Endothelial cell of umbilical vein (primary cell): ENCODE results near the gene UBE2K. TPM values are rescaled to one million over a fixed set of nuclear protein-coding genes. Genes with fewer than 3 reads are reported as not detected.

ENCODE experiments used
- BruUV-seq: library from RNA; stranded (reverse); fragments of 400-500 nt; replicated peaks from 2 replicates; lab custom pipeline; 2021; lab: Mats Ljungman, UMichigan
- CTCF ChIA-PET: fragments of 300-600, 350-600 bp; sonication (Branson Sonifier 250); formaldehyde crosslinking; loops from one replicate; lab custom pipeline; 2021; ENCODE audit warnings: antibody characterized with exemption, inconsistent platforms; lab: Charles Lee
- POLR2A ChIA-PET: fragments of 300-600, 350-600 bp; sonication (Branson Sonifier 250); formaldehyde crosslinking; loops from one replicate; lab custom pipeline; 2021; ENCODE audit warnings: antibody characterized with exemption, inconsistent platforms; lab: Charles Lee
- DNase-seq: peaks from one replicate; pipeline ENCODE4 v3.0.0-alpha.2; 2011; ENCODE audit warnings: low read depth, low spot score
- FAIRE-seq: peaks from 2 replicates; lab custom pipeline; 2011; peaks lifted over from hg19 to GRCh38; lab: Jason Lieb, UNC
- H2AFZ ChIP-seq: 2 replicates; pipeline ENCODE4 v1.6.0; 2012; ENCODE audit warnings: low read depth, low read length, control low read depth, inconsistent platforms
- H3K27ac ChIP-seq: 2 replicates; pipeline ENCODE4 v1.5.1; 2011; ENCODE audit warnings: low read depth, mild to moderate bottlenecking, control low read depth, low read length, moderate library complexity; ENCODE audit not compliant: insufficient read depth
- H3K27me3 ChIP-seq, 2 experiments: 2 replicates each; pipeline versions ENCODE4 v1.6.0 to v1.6.1; 2011; ENCODE audit warnings: low read length in 2 of 2, mixed read lengths in 1 of 2; ENCODE audit not compliant: control insufficient read depth in 2 of 2, insufficient read depth in 2 of 2
- H3K36me3 ChIP-seq, 2 experiments: 2 replicates in 1 of 2; 3 replicates in 1 of 2; pipeline ENCODE4 v1.5.1; 2011; ENCODE audit warnings: low read length in 2 of 2, mild to moderate bottlenecking in 1 of 2, moderate library complexity in 1 of 2; ENCODE audit not compliant: control insufficient read depth in 2 of 2, insufficient read depth in 2 of 2; ENCODE audit errors: extremely low read depth in 1 of 2
- H3K4me1 ChIP-seq: 3 replicates; pipeline ENCODE4 v1.5.1; 2011; ENCODE audit warnings: mild to moderate bottlenecking, low read length; ENCODE audit not compliant: control insufficient read depth, insufficient read depth; ENCODE audit errors: extremely low read depth
- H3K4me2 ChIP-seq: 2 replicates; pipeline ENCODE4 v1.6.1; 2011; ENCODE audit warnings: low read length, control low read depth, mixed read lengths; ENCODE audit not compliant: insufficient read depth
- H3K4me3 ChIP-seq, 3 experiments: fragments of 200-600 bp in 1 of 3; sonication (generic), shearing (Covaris generic) in 1 of 3; replicated peaks in 1 of 3; 2 replicates each; pipeline ENCODE4 v1.5.1; 2011 to 2016; ENCODE audit warnings: control low read depth in 3 of 3, low read length in 3 of 3, mild to moderate bottlenecking in 2 of 3, inconsistent platforms in 1 of 3, low read depth in 1 of 3, moderate library complexity in 1 of 3; ENCODE audit not compliant: insufficient read depth in 1 of 3
- H3K79me2 ChIP-seq: 2 replicates; pipeline ENCODE4 v1.6.0; 2012; ENCODE audit warnings: low read length, inconsistent platforms; ENCODE audit not compliant: control insufficient read depth, insufficient read depth
- H3K9ac ChIP-seq: replicated peaks from 2 replicates; pipeline ENCODE3; 2011; ENCODE audit warnings: low read length, control low read depth; ENCODE audit not compliant: insufficient read depth; ENCODE audit errors: extremely low read depth
- H3K9me1 ChIP-seq: replicated peaks from 3 replicates; pipeline ENCODE4 v1.6.0; 2011; ENCODE audit warnings: mild to moderate bottlenecking, low read length; ENCODE audit not compliant: control insufficient read depth, insufficient read depth; ENCODE audit errors: extremely low read depth
- H3K9me3 ChIP-seq: replicated peaks from 2 replicates; pipeline ENCODE4 v1.5.1; 2012; ENCODE audit warnings: low read length, inconsistent platforms; ENCODE audit not compliant: control insufficient read depth, insufficient read depth
- H4K20me1 ChIP-seq: replicated peaks from 2 replicates; pipeline ENCODE3; 2011; ENCODE audit warnings: mild to moderate bottlenecking, low read length; ENCODE audit not compliant: control insufficient read depth, insufficient read depth; ENCODE audit errors: extremely low read depth
- EZH2 ChIP-seq: IDR thresholded peaks from 2 replicates; pipeline ENCODE4 v1.6.1; 2012; ENCODE audit warnings: borderline replicate concordance, low read depth, mild to moderate bottlenecking, moderate library complexity, low read length, inconsistent platforms; ENCODE audit not compliant: severe bottlenecking
- FOS ChIP-seq: IDR thresholded peaks from 2 replicates; pipeline ENCODE4 v1.6.1; 2011; ENCODE audit warnings: mild to moderate bottlenecking, low read length, moderate library complexity, borderline replicate concordance; ENCODE audit not compliant: insufficient read depth
- GATA2 ChIP-seq: IDR thresholded peaks from 2 replicates; pipeline ENCODE4 v1.7.0; 2011; ENCODE audit warnings: low read depth, mild to moderate bottlenecking, moderate library complexity, mixed read lengths, low read length; ENCODE audit not compliant: insufficient read length, insufficient read depth
- JUN ChIP-seq: IDR thresholded peaks from 2 replicates; pipeline ENCODE4 v1.6.1; 2011; ENCODE audit warnings: borderline replicate concordance, low read depth; ENCODE audit not compliant: insufficient read length, insufficient read depth
- MYC ChIP-seq: IDR thresholded peaks from one replicate; pipeline ENCODE4 v1.6.1; 2011; ENCODE audit warnings: mild to moderate bottlenecking, low read depth, low read length
- POLR2A ChIP-seq: IDR thresholded peaks from 2 replicates; pipeline ENCODE4 v1.6.1; 2012; ENCODE audit warnings: low read depth, mild to moderate bottlenecking, control low read depth, low read length
- POLR2AphosphoS5 ChIP-seq: IDR thresholded peaks from 2 replicates; pipeline ENCODE4 v1.6.1; 2012; ENCODE audit warnings: low read depth, mild to moderate bottlenecking, control low read depth, low read length, moderate library complexity; ENCODE audit not compliant: insufficient read depth
- dilution Hi-C: fragments of 300-500 bp; cut with MboI; formaldehyde crosslinking; loops from one replicate; pipeline ENCODE4 v1.15.0; 2019; ENCODE audit warnings: low sequenced_read_pairs; ENCODE audit not compliant: extremely low pct_ligation_motif_present
- intact Hi-C: fragments of 100-400 bp; cut with micrococcal nuclease; formaldehyde crosslinking; loops from one replicate; pipeline ENCODE4 v1.10.0; 2022
- polyA plus RNA-seq, 4 experiments: library from polyadenylated mRNA; depleted of rRNA in 3 of 4; stranded (reverse) in 3 of 4; unstranded in 1 of 4; fragments of >200 nt; gene quantifications; 2 replicates each; pipeline versions ENCODE4 v1.2.1 to v1.2.3, GENCODE V29; 2011 to 2012; ENCODE audit warnings: missing spikeins in 1 of 4
- total RNA-seq: library from RNA; stranded (reverse); gene quantifications from 2 replicates; pipeline ENCODE4 v1.2.3, GENCODE V29; 2021
- TF ChIP-seq, protein P1 (sequence below): IDR thresholded peaks from 2 replicates; pipeline ENCODE4 v1.6.1; 2011; ENCODE audit not compliant: insufficient read depth, insufficient read length
- TF ChIP-seq, protein P2 (sequence below), 2 donors: IDR thresholded peaks; 1 replicate in 1 of 2; 2 replicates in 1 of 2; pipeline ENCODE4 v1.5.1; 2011; ENCODE audit warnings: low read length in 2 of 2, mild to moderate bottlenecking in 2 of 2, moderate library complexity in 2 of 2, control low read depth in 1 of 2, inconsistent platforms in 1 of 2, low read depth in 1 of 2; ENCODE audit not compliant: insufficient read depth in 1 of 2; ENCODE audit errors: extremely low read depth in 1 of 2

UBE2K gene
- total and polyA plus RNA-seq, 2 donors (not counting 3 experiments of a cell fraction or from before 2014, with no cell fraction given) = 32.5 to 97.8 TPM

DNA sequence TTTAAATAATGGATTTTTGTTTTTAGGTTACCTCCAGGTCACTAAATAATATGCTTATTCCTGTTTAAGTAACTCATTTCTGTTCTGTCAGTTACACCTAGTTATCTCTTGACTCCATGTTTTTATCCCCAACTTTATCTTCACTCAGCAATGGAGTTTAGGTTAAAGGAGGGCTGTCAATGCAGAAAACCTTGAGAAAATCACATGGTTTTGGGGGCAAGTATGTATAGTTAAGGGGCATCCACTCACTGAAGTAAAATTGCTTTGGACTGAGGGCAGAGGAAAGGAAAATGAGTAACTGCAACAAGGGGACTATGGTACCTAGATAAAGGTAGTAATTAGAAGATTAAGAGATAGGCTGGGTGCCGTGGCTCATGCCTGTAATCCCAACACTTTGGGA is 87.1 kb downstream of the UBE2K start:
- FAIRE-seq = no peak
- no peaks in the 10 kb centered on the region for H3K4me1 ChIP-seq
- POLR2A ChIA-PET = no interaction called here

More for the DNA sequence above, 87.1 kb downstream of the UBE2K start:
- TF ChIP-seq GATA2 (no peak), POLR2A (no peak), JUN (no peak), MYC (no peak), POLR2AphosphoS5 (no peak), EZH2 (no peak), FOS (no peak)
- TF ChIP-seq, protein P1, sequence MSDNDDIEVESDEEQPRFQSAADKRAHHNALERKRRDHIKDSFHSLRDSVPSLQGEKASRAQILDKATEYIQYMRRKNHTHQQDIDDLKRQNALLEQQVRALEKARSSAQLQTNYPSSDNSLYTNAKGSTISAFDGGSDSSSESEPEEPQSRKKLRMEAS = no peak
- TF ChIP-seq, protein P2, sequence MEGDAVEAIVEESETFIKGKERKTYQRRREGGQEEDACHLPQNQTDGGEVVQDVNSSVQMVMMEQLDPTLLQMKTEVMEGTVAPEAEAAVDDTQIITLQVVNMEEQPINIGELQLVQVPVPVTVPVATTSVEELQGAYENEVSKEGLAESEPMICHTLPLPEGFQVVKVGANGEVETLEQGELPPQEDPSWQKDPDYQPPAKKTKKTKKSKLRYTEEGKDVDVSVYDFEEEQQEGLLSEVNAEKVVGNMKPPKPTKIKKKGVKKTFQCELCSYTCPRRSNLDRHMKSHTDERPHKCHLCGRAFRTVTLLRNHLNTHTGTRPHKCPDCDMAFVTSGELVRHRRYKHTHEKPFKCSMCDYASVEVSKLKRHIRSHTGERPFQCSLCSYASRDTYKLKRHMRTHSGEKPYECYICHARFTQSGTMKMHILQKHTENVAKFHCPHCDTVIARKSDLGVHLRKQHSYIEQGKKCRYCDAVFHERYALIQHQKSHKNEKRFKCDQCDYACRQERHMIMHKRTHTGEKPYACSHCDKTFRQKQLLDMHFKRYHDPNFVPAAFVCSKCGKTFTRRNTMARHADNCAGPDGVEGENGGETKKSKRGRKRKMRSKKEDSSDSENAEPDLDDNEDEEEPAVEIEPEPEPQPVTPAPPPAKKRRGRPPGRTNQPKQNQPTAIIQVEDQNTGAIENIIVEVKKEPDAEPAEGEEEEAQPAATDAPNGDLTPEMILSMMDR (IDR thresholded peaks at IDR 0.05; ENCODE audit: extremely low read depth in 1 of 2, insufficient read depth in 1 of 2, low read depth in 1 of 2, low read length in 2 of 2) = no peak
- Histone ChIP-seq H3K36me3 (no peaks in the 10 kb centered on the region), H3K4me2 (no peak overlapping the region), H3K9me1 (no peaks in the 10 kb centered on the region), H3K27ac (no peak overlapping the region), H2AFZ (no peak overlapping the region), H3K79me2 (no peaks in the 10 kb centered on the region), H3K9me3 (no peaks in the 10 kb centered on the region), H3K4me3 (no peak overlapping the region), H3K27me3 (no peaks in the 10 kb centered on the region), H4K20me1 (no peaks in the 10 kb centered on the region), H3K9ac (no peak overlapping the region)
- CTCF ChIA-PET = no interaction called here
- no peak for DNase-seq
- dilution Hi-C loops (no loop called here), intact Hi-C loops (no loop called here)
- BruUV-seq = no TSS peak
